ENCODE data around the gene PRKD1. TPM values are rescaled to one million over a fixed set of nuclear protein-coding genes. Genes with fewer than 3 reads are reported as not detected.

Gene PRKD1
- total and polyA plus RNA-seq, 2 donors (not counting 1 experiment from before 2014, with no cell fraction given): 0.03 to 4.3 TPM

- Histone ChIP-seq H3K9ac (ENCODE audit: low read length) (no peak overlapping the region), H3K27me3 (replicated peaks in 1 of 4; ENCODE audit: control extremely low read depth in 1 of 4, control insufficient read depth in 3 of 4, insufficient read depth in 4 of 4, low read length in 3 of 4) (no peaks in the 10 kb centered on the region), H4K20me1 (ENCODE audit: control insufficient read depth, insufficient read depth, low read length, poor library complexity, severe bottlenecking) (no peaks in the 10 kb centered on the region), H3K9me3 (ENCODE audit: control extremely low read depth in 1 of 3, control insufficient read depth in 2 of 3, insufficient read depth in 1 of 3, low read length in 2 of 3) (no peaks in the 10 kb centered on the region), H3K4me1 (ENCODE audit: control insufficient read depth in 2 of 2, insufficient read depth in 2 of 2, low read length in 2 of 2) (no peaks in the 10 kb centered on the region), H3K27ac (ENCODE audit: low read length in 2 of 2) (no peak overlapping the region), H3K79me2 (ENCODE audit: control insufficient read depth, insufficient read depth, low read length) (no peaks in the 10 kb centered on the region), H3K4me3 (ENCODE audit: control extremely low read depth in 1 of 5, extremely low read depth in 1 of 5, insufficient read depth in 1 of 5, low read depth in 2 of 5, low read length in 4 of 5) (no peak overlapping the region), H2AFZ (ENCODE audit: insufficient read depth, low read depth, low read length, poor library complexity, severe bottlenecking) (no peak overlapping the region), H3K36me3 (replicated peaks in 1 of 2; ENCODE audit: control extremely low read depth in 1 of 2, control insufficient read depth in 1 of 2, extremely low read depth in 1 of 2, insufficient read depth in 2 of 2, low read length in 1 of 2) (no peaks in the 10 kb centered on the region), H3K4me2 (replicated peaks; ENCODE audit: low read depth, low read length, poor library complexity, severe bottlenecking) (no peak overlapping the region)
- intact Hi-C loops (cut with micrococcal nuclease): loop anchor here (5.0 kb wide), 1 partner anchor 59 kb away; no protein-coding TSS in a partner anchor
- TF ChIP-seq CTCF (IDR thresholded peaks at IDR 0.05) (no peak), EZH2 (IDR thresholded peaks at IDR 0.05; ENCODE audit: borderline replicate concordance, insufficient read depth, low read depth, low read length, poor library complexity, severe bottlenecking) (no peak)
- Mint-ChIP-seq H3K4me3 (no peak overlapping the region), H3K9me3 (ENCODE audit: insufficient read depth) (no peaks in the 10 kb centered on the region), H3K27ac (no peak overlapping the region), H3K27me3 (no peaks in the 10 kb centered on the region), H3K4me1 (peaks cover 14% of the 10 kb centered on the region)
- no peak for DNase-seq
- 67% methylated on average over 1 of the region's 2 CpGs for WGBS (ENCODE audit: insufficient coverage)
- CTCF ChIA-PET: no interaction called here
- ATAC-seq (ENCODE audit: low read depth): no peak
- POLR2A ChIA-PET: no interaction called here
These were observed 129.5 kb downstream of the PRKD1 start for GRCh38 chr14:29798108-29798663.

GRCh38 chr14:29796853-29797252, 130.8 kb downstream of the PRKD1 start:
- ChIA-PET CTCF (no interaction called here), POLR2A (no interaction called here)
- WGBS (ENCODE audit: insufficient coverage): no CpG with 5 or more reads among the region's 2 CpGs
- Mint-ChIP-seq H3K27me3 (no peaks in the 10 kb centered on the region), H3K9me3 (ENCODE audit: insufficient read depth) (no peaks in the 10 kb centered on the region), H3K4me3 (no peak overlapping the region), H3K4me1 (peaks cover 14% of the 10 kb centered on the region), H3K27ac (no peak overlapping the region)
- no peak overlapping the region for H3K4me3 ChIP-seq (ENCODE audit: control extremely low read depth in 1 of 5, extremely low read depth in 1 of 5, insufficient read depth in 1 of 5, low read depth in 2 of 5, low read length in 4 of 5)
- H3K9me3 ChIP-seq (ENCODE audit: control extremely low read depth in 1 of 3, control insufficient read depth in 2 of 3, insufficient read depth in 1 of 3, low read length in 2 of 3): no peaks in the 10 kb centered on the region
- H3K4me1 ChIP-seq (ENCODE audit: control insufficient read depth in 2 of 2, insufficient read depth in 2 of 2, low read length in 2 of 2): no peaks in the 10 kb centered on the region
- no peak overlapping the region for H2AFZ ChIP-seq (ENCODE audit: insufficient read depth, low read depth, low read length, poor library complexity, severe bottlenecking)
- no peaks in the 10 kb centered on the region for H3K79me2 ChIP-seq (ENCODE audit: control insufficient read depth, insufficient read depth, low read length)
- no peak overlapping the region for H3K27ac ChIP-seq (ENCODE audit: low read length in 2 of 2)
- H3K36me3 ChIP-seq (replicated peaks in 1 of 2; ENCODE audit: control extremely low read depth in 1 of 2, control insufficient read depth in 1 of 2, extremely low read depth in 1 of 2, insufficient read depth in 2 of 2, low read length in 1 of 2): no peaks in the 10 kb centered on the region
- H3K27me3 ChIP-seq (replicated peaks in 1 of 4; ENCODE audit: control extremely low read depth in 1 of 4, control insufficient read depth in 3 of 4, insufficient read depth in 4 of 4, low read length in 3 of 4): no peaks in the 10 kb centered on the region
- intact Hi-C loops (cut with micrococcal nuclease): loop anchor here (5.0 kb wide), 1 partner anchor 60 kb away; no protein-coding TSS in a partner anchor
- H3K4me2 ChIP-seq (replicated peaks; ENCODE audit: low read depth, low read length, poor library complexity, severe bottlenecking): no peak overlapping the region
- H3K9ac ChIP-seq (ENCODE audit: low read length): no peak overlapping the region
- TF ChIP-seq EZH2 (IDR thresholded peaks at IDR 0.05; ENCODE audit: borderline replicate concordance, insufficient read depth, low read depth, low read length, poor library complexity, severe bottlenecking) (no peak), CTCF (IDR thresholded peaks at IDR 0.05) (no peak)
- no peak for DNase-seq
- ATAC-seq (ENCODE audit: low read depth): no peak
- no peaks in the 10 kb centered on the region for H4K20me1 ChIP-seq (ENCODE audit: control insufficient read depth, insufficient read depth, low read length, poor library complexity, severe bottlenecking)
